Stomach (tissue), 9 donors: ENCODE results near the gene ORC3. TPM values are rescaled to one million over a fixed set of nuclear protein-coding genes. Genes with fewer than 3 reads are reported as not detected.

Experiments used
- DNase-seq, 2 donors: peaks; one replicate each; pipeline versions ENCODE4 v3.0.0 to v3.0.0-alpha.2; 2013 to 2019
- H3K27ac ChIP-seq, 5 donors: fragments of 200-600 bp in 4 of 5; sonication (generic) in 4 of 5; one replicate each; pipeline ENCODE4 v1.5.1; 2013 to 2019; ENCODE audit warnings: mild to moderate bottlenecking in 1 of 5, moderate library complexity in 1 of 5
- H3K27me3 ChIP-seq, 3 donors: fragments of 200-600 bp; sonication (generic); one replicate each; pipeline ENCODE4 v1.5.1; 2017 to 2019; ENCODE audit warnings: mixed run types in 1 of 3
- H3K36me3 ChIP-seq, 4 donors: fragments of 200-600 bp; sonication (generic); 1 replicate in 3 of 4; 2 replicates in 1 of 4; pipeline ENCODE4 v1.5.1; 2016 to 2019
- H3K4me1 ChIP-seq, 4 donors: fragments of 200-600 bp; sonication (generic); one replicate each; pipeline ENCODE4 v1.5.1; 2016 to 2019
- H3K4me3 ChIP-seq, 4 donors: fragments of 200-600 bp; sonication (generic) in 3 of 4; one replicate each; pipeline ENCODE4 v1.5.1; 2016 to 2019; ENCODE audit warnings: mild to moderate bottlenecking in 1 of 4
- H3K9me3 ChIP-seq, 4 donors: fragments of 200-600 bp; sonication (generic); one replicate each; pipeline ENCODE4 v1.5.1; 2016 to 2019
- CTCF ChIP-seq, 7 experiments: fragments of 450-650 bp in 4 of 7; fragments of 200-600 bp in 3 of 7; sonication (generic) in 3 of 7; IDR thresholded peaks; one replicate each; pipeline ENCODE4 v1.5.1; 2016 to 2019; ENCODE audit warnings: antibody characterized with exemption in 7 of 7, control low read depth in 2 of 7, mild to moderate bottlenecking in 1 of 7
- EP300 ChIP-seq: sonication (generic); formaldehyde crosslinking; IDR thresholded peaks from one replicate; pipeline ENCODE4 v1.6.1; 2017; ENCODE audit warnings: antibody characterized with exemption
- POLR2A ChIP-seq, 4 donors: fragments of 450-650 bp; IDR thresholded peaks; one replicate each; pipeline ENCODE4 v1.6.1; 2016; ENCODE audit warnings: antibody characterized with exemption in 4 of 4, control low read depth in 2 of 4, mild to moderate bottlenecking in 1 of 4, moderate library complexity in 1 of 4
- POLR2AphosphoS5 ChIP-seq, 3 donors: sonication (generic); formaldehyde crosslinking; IDR thresholded peaks; one replicate each; pipeline ENCODE4 v1.6.1; 2016; ENCODE audit warnings: antibody characterized with exemption in 3 of 3
- WGBS, 5 donors: extraction: QIAGEN DNeasy Blood & Tissue Kit in 3 of 5; methylation state at CpG; one replicate each; pipeline versions ENCODE4 v1.1.5 to v1.1.7; 2013 to 2018; 5-methylcytosine and 5-hydroxymethylcytosine counted together
- intact Hi-C: fragments of 100-400 bp; cut with DNase I; formaldehyde crosslinking; loops from one replicate; pipeline ENCODE4 v1.15.1; 2023; ENCODE audit warnings: low total_unique reads
- polyA plus RNA-seq, 3 donors: library from polyadenylated mRNA; stranded (reverse); fragments of 200-250 nt; gene quantifications; one replicate each; pipeline ENCODE4 v1.2.3, GENCODE V29; 2013
- total RNA-seq, 5 donors: library from RNA; depleted of rRNA; stranded (reverse); fragments of >200 nt; gene quantifications; one replicate each; pipeline versions ENCODE4 v1.1.0 to v1.2.3, GENCODE V29; 2014 to 2016
- donor health status: healthy with polysubstance abuse.
- donor health status: Bipolar disorder and iron deficiency.
- donor health status: healthy.

ORC3 gene
- total and polyA plus RNA-seq, 8 donors, result 5.8 to 33.8 (median 11.0) TPM

DNA sequence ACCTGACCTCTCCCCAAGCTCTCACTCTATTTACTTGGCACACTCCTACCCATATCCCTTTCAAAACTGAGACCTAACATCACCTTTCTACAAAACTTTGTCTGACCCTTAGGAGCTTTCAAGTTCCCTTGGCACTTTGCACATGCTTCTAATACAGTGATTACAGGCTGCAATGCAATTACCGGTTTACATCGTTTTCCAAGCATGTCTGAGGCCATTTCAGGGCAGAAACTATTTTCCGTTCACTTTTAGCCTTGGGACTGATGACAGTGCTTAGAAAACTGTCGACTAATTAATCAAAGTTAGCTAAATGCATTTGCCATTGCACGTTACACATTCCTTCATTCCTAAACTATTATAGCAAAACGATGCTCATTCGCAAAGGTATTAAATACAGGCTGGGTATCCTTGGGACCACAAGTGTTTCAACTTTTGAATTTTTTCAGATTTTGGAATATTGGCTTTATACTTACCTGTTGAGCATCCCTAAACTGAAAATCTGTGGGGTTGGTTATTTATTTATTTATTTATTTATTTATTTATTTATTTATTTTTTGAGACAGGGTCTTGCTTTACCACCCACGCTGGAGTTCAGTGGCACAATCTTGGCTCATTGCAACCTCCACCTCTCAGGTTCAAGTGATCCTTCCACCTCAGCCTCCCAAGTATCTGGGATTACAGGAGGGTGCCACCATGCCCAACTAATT lies 3.4 kb upstream of the ORC3 start:
- Histone ChIP-seq H3K27ac (no peak overlapping the region), H3K4me3 (no peak overlapping the region), H3K9me3 (no peaks in the 10 kb centered on the region), H3K27me3 (no peaks in the 10 kb centered on the region), H3K4me1 (peaks cover 21 to 66% (median 38%) of the 10 kb centered on the region in 4 donors), H3K36me3 (peaks cover 6 to 26% (median 23%) of the 10 kb centered on the region in 4 donors)
- 89 to 98% (median 94%) methylated on average over 8 of the region's 8 CpGs for WGBS, 5 donors
- no peak for TF ChIP-seq POLR2A (IDR thresholded peaks at IDR 0.05)
- DNase-seq, result no peak
- intact Hi-C loops, result loop anchor here (10.0 kb wide), 1 partner anchor 102 kb away; no protein-coding TSS in a partner anchor

- Histone ChIP-seq H3K27ac (peak overlapping the region in 4 of 5 donors; percentile 81 to 91 (median 87)), H3K36me3 (peaks cover 0 to 16% (median 2%) of the 10 kb centered on the region in 4 donors), H3K9me3 (no peaks in the 10 kb centered on the region), H3K27me3 (no peaks in the 10 kb centered on the region), H3K4me1 (peaks cover 21 to 68% (median 47%) of the 10 kb centered on the region in 4 donors), H3K4me3 (peak overlapping the region; percentile 66 to 85 (median 72))
- DNase-seq, result peak in 1 of 2 donors; percentile 13
- intact Hi-C loops, result loop anchor here (10.0 kb wide), 1 partner anchor 104 kb away; no protein-coding TSS in a partner anchor
- TF ChIP-seq CTCF (IDR thresholded peaks at IDR 0.05), result no peak
- 15 to 25% (median 21%) methylated on average over 10 of the region's 10 CpGs for WGBS, 5 donors
Measured at GRCh38 chr6:87588756-87589407, 1.1 kb upstream of the ORC3 start.

DNA sequence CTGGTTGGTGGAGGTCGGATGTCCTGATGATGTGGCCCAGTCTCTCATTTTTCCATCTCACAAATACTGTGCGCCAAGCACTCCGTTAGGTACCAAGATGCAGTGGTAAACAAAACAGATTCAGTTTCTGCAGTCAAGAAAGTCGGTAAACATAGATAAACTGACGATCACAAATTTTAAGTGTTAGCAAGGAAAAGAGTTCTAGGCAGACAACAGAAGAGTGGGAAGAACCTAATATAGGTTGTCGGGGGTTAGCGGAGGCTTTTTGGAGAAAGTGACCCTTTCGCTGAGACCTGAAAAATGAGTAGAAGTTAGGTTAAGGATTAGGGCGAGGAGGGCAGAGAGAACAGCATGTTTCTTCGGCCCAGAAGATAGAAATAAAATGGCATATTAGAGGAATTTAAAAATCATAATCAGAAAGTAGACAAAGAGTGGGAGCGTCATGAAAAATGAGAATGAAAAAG lies 514 bp downstream of the ORC3 start:
- no peaks in the 10 kb centered on the region for H3K9me3 ChIP-seq
- H3K36me3 ChIP-seq, result peaks cover 0 to 18% (median 12%) of the 10 kb centered on the region in 4 donors
- H3K27me3 ChIP-seq, result no peaks in the 10 kb centered on the region
- H3K4me3 ChIP-seq, result peak overlapping the region; percentile 66 to 85 (median 72)
- no peak for DNase-seq
- intact Hi-C loops, result no loop called here
- 2 to 6% (median 3%) methylated on average over 11 of the region's 11 CpGs for WGBS, 5 donors
- peak overlapping the region in 4 of 5 donors; percentile 81 to 91 (median 87) for H3K27ac ChIP-seq
- peaks cover 21 to 60% (median 39%) of the 10 kb centered on the region in 4 donors for H3K4me1 ChIP-seq
- TF ChIP-seq EP300 (no peak), POLR2A (IDR thresholded peaks at IDR 0.05) (no peak), POLR2AphosphoS5 (IDR thresholded peaks at IDR 0.05) (no peak), CTCF (IDR thresholded peaks at IDR 0.05) (no peak)

DNA sequence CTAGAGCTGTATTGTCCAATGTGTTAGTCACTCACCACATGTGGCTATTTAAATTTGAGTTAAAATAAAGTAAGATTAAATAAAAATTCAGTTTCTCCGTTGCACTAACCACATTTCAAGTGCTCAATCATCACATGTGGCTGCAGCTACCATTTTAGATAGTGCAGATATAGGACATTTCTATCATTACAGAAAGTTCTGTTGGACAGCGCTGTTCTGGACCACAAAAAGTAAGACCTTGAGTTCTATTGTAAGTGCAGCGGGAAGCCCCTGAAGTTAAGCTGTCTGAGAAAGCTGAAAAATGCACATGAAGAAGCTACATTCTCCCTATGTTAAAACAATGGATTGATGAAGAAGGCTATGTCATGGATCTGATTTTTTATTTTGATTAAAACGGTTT lies 1.1 kb downstream of the ORC3 start:
- H3K4me1 ChIP-seq, result peaks cover 21 to 59% (median 37%) of the 10 kb centered on the region in 4 donors
- H3K27me3 ChIP-seq, result no peaks in the 10 kb centered on the region
- H3K9me3 ChIP-seq, result no peaks in the 10 kb centered on the region
- no peak for DNase-seq
- H3K4me3 ChIP-seq, result peak overlapping the region; percentile 66 to 85 (median 72)
- WGBS, 5 donors, result 62 to 71% (median 64%) methylated on average over 4 of the region's 4 CpGs
- intact Hi-C loops, result no loop called here
- no peak overlapping the region for H3K27ac ChIP-seq
- peaks cover 2 to 23% (median 18%) of the 10 kb centered on the region in 4 donors for H3K36me3 ChIP-seq
- TF ChIP-seq POLR2A (IDR thresholded peaks at IDR 0.05), result no peak
- no peak for TF ChIP-seq EP300
- TF ChIP-seq POLR2AphosphoS5 (IDR thresholded peaks at IDR 0.05), result no peak
- TF ChIP-seq CTCF (IDR thresholded peaks at IDR 0.05), result no peak
